Liver (tissue), 3 donors: Measurements from ENCODE around the gene WDR1.

ENCODE experiments used
- RAD21 ChIP-seq, 2 donors: IDR thresholded peaks; 2 replicates each; pipeline ENCODE4 v1.6.1; 2016; ENCODE audit warnings: antibody characterized with exemption in 2 of 2, mild to moderate bottlenecking in 2 of 2
- TF ChIP-seq, protein P1 (sequence below): fragments of 150-350 bp; IDR thresholded peaks from 2 replicates; pipeline ENCODE4 v1.5.1; 2017; ENCODE audit warnings: improper control_type of control experiment, low read depth, low read length; ENCODE audit not compliant: missing input control
- TF ChIP-seq, protein P2 (sequence below): IDR thresholded peaks from 2 replicates; pipeline ENCODE4 v1.6.1; 2016; ENCODE audit warnings: antibody characterized with exemption
- donor health status: healthy.
- donor health status: healthy.

DNA sequence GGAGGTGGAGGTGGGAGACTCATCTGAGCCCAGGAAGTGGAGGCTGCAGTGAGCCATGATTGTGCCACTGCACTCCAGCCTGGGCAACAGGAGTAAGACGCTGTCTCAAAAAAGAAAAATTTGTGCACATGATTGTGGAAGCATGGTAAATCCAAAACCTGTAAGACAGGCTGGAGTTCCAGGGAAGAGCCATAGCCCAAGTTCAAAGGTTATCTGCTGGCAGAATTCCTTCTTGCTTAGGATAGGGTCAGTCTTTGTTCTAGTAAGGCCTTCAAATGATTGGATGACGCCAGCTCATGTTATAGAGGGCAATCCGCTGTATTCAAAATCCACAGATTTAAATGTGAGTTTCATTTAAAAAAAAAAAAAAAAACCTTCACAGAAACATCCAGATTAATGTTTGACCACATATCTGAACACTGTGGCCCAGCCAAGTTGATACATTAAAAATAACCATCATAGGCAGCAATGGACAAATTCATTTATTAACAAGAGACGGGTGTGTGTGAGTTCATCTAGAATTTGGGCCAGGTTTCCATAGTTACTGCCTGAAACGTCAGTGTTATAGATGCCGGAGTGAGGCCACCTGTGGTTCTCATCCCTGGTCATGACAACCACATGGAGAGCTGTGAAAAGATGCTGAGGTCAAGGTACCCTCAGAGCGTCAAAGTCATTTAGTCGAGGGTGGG, 60.1 kb downstream of the WDR1 start:
- TF ChIP-seq, protein P1, sequence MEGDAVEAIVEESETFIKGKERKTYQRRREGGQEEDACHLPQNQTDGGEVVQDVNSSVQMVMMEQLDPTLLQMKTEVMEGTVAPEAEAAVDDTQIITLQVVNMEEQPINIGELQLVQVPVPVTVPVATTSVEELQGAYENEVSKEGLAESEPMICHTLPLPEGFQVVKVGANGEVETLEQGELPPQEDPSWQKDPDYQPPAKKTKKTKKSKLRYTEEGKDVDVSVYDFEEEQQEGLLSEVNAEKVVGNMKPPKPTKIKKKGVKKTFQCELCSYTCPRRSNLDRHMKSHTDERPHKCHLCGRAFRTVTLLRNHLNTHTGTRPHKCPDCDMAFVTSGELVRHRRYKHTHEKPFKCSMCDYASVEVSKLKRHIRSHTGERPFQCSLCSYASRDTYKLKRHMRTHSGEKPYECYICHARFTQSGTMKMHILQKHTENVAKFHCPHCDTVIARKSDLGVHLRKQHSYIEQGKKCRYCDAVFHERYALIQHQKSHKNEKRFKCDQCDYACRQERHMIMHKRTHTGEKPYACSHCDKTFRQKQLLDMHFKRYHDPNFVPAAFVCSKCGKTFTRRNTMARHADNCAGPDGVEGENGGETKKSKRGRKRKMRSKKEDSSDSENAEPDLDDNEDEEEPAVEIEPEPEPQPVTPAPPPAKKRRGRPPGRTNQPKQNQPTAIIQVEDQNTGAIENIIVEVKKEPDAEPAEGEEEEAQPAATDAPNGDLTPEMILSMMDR, result no peak
- TF ChIP-seq, protein P2, sequence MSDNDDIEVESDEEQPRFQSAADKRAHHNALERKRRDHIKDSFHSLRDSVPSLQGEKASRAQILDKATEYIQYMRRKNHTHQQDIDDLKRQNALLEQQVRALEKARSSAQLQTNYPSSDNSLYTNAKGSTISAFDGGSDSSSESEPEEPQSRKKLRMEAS, result no peak
- TF ChIP-seq RAD21 (IDR thresholded peaks at IDR 0.05), result no peak
